SK-MEL-5 (cell line): ENCODE results near the gene MAD1L1. TPM values are rescaled to one million over a fixed set of nuclear protein-coding genes. Genes with fewer than 3 reads are reported as not detected.
A peak's percentile ranks its signal among the peaks of the same experiment; 100 is the strongest.
"Not testable (repeated sequence)": the region's sequence is repeated elsewhere in the genome, so short reads cannot be mapped to it uniquely, and the experiment has no call there.

ENCODE experiments used
- DNase-seq: peaks from one replicate; pipeline ENCODE4 v3.0.0-alpha.2; 2016; ENCODE audit warnings: low read depth, low spot score
- in situ Hi-C: cut with HindIII; loops from 2 replicates; pipeline ENCODE4 v1.10.0; 2016; ENCODE audit warnings: low sequenced_read_pairs, high pct_unique_total_duplicates, low pct_unique_long_range_greater_than_20kb
- total RNA-seq: library from RNA; depleted of rRNA; stranded (reverse); fragments of >200 nt; shearing (Covaris generic); gene quantifications from 2 replicates; pipeline ENCODE4 v1.2.3, GENCODE V29; 2014

Gene MAD1L1
- total RNA-seq, 1 experiment from 2014 or later: 204 TPM

GRCh38 chr7:2068693-2069471 lies 163.9 kb downstream of the MAD1L1 start:
- in situ Hi-C loops: no loop called here
- DNase-seq: no peak

GRCh38 chr7:2066251-2066919 lies 166.4 kb downstream of the MAD1L1 start:
- no peak for DNase-seq
- in situ Hi-C loops: no loop called here

DNA sequence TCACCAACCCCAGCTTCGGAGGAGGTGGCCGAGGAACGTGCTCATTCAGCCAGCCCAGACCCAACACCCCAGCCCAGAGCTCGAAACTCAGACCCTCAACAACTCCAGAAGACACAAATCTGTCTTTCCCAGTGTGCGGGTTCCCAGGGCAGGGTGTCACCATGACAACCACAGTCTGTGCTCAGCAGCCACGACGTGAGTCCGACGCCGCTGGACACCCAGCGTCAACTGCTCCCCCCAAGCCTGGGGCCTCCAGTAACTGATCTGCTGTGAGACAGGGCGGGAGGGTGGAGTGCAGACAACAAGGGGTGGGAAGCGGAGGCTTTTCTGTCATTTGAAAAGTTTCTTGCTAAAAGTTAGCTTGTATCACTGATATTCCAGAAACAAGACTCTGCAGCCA lies 167.2 kb downstream of the MAD1L1 start:
- in situ Hi-C loops: no loop called here
- no peak for DNase-seq

DNA sequence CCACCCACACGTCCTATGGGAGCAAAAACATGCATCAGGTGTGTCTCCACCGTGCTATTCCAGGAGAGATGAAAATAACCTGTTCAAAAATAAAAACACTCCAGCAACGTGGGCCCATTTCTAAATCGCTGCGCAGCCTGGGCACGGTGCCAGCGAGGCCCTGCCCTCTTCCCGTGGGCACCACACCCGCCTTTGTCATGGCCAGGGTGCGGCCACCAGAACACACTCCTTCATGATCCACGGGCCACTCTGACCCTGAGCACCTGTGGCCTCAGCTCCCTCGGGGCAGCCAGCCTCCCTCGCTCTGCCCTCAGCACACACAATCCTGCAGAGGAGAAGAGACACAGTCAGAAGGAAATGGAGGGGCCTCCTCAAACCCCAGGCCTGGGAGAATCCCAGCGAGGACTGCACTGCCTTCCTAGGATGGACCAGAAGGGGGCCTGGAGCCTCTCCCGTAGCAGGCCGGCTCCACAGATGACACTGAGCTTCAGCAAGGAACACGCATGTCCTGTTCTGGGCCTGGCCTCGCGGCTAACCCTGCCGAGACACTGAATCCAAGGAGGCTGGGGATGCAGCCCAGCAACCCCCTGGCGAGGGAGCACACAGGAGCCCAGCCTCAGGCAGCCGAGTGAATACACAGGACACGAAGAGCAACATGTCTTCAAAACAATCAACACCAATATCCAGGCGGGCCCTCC lies 169.0 kb downstream of the MAD1L1 start:
- DNase-seq: peak; percentile 16
- in situ Hi-C loops: no loop called here

DNA sequence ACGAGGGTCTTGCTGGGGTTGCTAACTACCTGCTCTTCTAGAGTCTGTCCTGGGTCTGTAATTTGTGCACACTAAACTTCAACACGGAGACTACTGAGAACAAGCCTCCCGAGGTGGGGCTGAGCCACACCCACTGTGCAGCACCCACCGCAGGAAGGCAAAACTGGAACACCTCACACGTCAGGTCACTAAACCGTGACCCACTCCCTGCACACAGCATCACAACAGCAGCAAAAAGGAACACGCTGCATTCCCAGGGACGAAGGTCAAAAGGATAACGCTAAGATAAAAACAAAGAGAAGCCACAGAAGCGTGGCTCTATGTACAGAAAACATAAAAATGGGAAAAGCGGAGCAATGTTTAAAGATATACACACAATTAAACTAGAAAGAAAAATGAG lies 170.1 kb downstream of the MAD1L1 start:
- in situ Hi-C loops: no loop called here

DNA sequence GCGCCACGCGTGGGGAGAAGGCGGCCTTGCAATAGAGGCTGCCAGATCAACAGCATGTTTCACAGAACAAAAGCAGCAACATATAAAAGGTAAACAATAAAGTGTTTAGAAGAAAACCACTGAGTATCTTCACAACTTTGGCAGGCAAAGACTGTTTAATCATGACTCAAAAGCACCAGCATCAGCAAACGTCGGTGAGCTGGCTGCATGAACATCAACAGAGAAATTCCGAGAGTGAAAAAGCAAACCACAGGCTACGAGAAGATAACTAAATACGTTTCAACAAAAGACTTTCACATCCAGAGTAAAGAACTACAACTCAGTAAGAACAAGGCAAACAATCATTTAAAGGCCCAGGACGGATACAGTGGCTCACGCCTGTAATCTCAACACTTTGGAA lies 172.0 kb downstream of the MAD1L1 start:
- in situ Hi-C loops: no loop called here
- no peak for DNase-seq

More for the DNA sequence above, 170.1 kb downstream of the MAD1L1 start:
- no peak for DNase-seq

- no peak for DNase-seq
- in situ Hi-C loops: no loop called here
Measured at GRCh38 chr7:2059964-2060700, 172.6 kb downstream of the MAD1L1 start.

- DNase-seq, in situ Hi-C loops: not testable (repeated sequence)
Measured at GRCh38 chr7:2058246-2058645, 174.5 kb downstream of the MAD1L1 start.

DNA sequence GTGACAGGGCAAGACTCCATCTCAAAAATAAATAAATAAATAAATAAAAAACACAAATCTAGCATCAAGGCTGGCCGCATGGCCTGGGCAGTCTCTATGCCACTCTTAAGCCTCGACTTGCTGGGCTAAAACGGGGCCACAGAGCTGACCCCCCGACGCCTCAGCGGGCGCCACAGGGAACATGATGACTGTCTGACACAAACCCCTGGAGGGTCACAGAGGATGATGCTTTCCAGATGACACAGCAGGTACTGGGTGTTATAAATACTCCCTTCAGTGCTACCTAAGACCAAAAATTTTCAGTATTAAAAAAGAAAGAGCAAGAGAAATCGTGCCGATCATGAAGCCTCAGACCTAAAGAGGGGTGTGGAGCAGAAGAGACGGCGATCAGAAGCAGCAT lies 176.8 kb downstream of the MAD1L1 start:
- no peak for DNase-seq
- in situ Hi-C loops: no loop called here

DNA sequence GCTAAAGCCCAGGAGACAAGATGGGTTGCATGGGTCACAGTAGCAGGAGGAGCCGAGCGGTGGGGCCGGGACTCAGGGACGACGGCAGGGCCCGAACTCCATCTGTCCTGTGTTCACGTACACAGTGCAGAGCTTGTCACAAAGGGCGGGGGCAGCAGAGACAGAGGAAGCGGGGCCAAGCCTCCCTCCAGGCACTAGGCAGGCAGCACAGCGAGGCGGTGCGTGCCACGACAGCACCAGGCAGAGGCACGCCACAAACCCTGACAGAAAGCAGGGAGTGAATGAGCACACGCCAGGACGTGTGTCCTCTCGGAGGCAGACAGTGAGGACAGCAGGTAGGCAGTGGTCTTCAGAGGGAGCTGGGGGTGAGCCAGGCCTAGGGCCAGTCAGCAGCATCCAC lies 177.8 kb downstream of the MAD1L1 start:
- DNase-seq: no peak
- in situ Hi-C loops: no loop called here

GRCh38 chr7:2053395-2053794 lies 179.3 kb downstream of the MAD1L1 start:
- no peak for DNase-seq
- in situ Hi-C loops: no loop called here

DNA sequence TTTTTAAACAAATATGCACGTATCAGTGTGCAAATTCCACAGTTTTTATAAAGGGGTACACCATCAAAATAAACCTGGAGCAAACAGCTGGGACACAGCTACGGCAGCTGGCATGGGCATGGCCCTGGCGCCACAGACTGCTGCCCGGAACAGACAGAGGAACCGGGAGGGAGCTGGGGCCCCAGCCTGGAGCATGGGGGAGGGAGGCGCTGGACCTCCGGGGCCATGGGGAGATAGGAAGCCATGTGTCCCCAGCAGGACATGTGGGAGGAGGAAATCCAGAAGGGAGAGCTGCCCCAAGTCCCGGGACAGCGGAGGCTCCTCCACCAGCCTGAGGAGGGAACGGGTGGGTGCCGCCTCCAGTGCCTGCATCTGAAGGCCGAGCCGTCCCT lies 180.1 kb downstream of the MAD1L1 start:
- in situ Hi-C loops: no loop called here
- no peak for DNase-seq

GRCh38 chr7:2051707-2052656 lies 180.8 kb downstream of the MAD1L1 start:
- in situ Hi-C loops: no loop called here
- no peak for DNase-seq

DNA sequence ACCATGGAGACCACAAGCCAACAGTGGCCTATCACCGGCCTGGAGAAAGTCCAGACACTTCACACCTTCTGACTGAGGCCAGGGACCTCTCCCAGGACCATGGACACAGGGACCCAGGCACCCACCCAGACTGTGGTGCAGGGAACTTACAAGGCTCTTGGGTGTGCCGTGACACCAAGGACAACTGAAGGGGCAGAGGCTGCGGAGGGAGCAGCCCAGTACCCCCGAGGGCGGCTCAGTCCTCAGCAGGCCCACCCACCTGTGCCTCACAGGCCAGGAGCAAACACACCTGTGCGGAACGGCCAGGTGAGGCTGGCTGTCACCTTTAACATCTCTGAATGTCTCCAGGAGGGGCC lies 182.3 kb downstream of the MAD1L1 start:
- no peak for DNase-seq
- in situ Hi-C loops: no loop called here

GRCh38 chr7:2049782-2050510 lies 182.8 kb downstream of the MAD1L1 start:
- no peak for DNase-seq
- in situ Hi-C loops: no loop called here

GRCh38 chr7:2049111-2049781 lies 183.5 kb downstream of the MAD1L1 start:
- in situ Hi-C loops: no loop called here

More at GRCh38 chr7:2049111-2049781, 183.5 kb downstream of the MAD1L1 start:
- no peak for DNase-seq
